HG03064 (cell line): Measurements from ENCODE around the gene POLR2H.

Source experiments
- ATAC-seq: cut with Tn5 transposase; IDR thresholded peaks from one replicate; pipeline ENCODE4 v1.9.1; 2021; ENCODE audit warnings: low read depth; ENCODE audit not compliant: unreplicated experiment

POLR2H gene

DNA sequence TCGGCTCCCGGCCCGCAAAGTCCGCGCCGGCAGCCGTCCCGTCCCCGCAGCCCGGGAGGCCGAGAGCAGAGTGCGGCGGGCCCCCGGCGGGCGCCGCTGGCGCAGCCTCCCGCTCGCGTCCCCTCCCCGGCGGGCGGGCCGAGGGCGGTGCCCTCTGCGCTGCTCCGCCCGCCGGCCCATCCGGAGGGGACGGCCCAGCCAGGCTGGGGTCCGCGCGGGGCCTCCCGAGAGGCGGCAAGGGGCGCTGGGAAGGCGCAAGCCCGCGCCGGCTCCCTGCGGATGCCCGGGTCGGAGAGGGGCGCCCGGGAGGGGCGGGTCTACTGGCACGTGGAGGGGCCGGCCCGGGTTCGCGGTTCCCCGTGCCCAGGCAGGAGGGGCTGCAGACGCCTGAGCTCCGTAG, at the start of gene POLR2H, which contains the start of gene CLCN2:
POLR2H (plus strand) TSS at position 179 of the 400 bp plus-strand sequence. CDS start 1,783 bp downstream, outside the sequence.
CLCN2 (minus strand) TSS at position 74 of the 400 bp plus-strand sequence. CDS start 126 bp downstream, outside the sequence.
- ATAC-seq, result peak; percentile 39

DNA sequence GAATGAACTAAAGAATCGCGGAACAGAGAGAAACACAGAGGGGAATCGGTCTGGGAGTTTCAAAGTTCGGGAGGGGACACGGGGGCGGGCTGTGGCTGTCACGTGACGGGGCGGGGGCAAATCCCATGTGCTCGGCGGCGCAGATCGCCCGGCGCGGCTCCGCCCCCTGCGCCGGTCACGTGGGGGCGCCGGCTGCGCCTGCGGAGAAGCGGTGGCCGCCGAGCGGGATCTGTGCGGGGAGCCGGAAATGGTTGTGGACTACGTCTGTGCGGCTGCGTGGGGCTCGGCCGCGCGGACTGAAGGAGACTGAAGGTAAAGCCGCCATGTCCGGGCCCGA, 47.2 kb upstream of the POLR2H start, which contains the start of gene EIF4G1:
EIF4G1 (plus strand) TSS at position 244 of the 337 bp plus-strand sequence. CDS start 1,191 bp downstream, outside the sequence.
- ATAC-seq, result peak; percentile 80

DNA sequence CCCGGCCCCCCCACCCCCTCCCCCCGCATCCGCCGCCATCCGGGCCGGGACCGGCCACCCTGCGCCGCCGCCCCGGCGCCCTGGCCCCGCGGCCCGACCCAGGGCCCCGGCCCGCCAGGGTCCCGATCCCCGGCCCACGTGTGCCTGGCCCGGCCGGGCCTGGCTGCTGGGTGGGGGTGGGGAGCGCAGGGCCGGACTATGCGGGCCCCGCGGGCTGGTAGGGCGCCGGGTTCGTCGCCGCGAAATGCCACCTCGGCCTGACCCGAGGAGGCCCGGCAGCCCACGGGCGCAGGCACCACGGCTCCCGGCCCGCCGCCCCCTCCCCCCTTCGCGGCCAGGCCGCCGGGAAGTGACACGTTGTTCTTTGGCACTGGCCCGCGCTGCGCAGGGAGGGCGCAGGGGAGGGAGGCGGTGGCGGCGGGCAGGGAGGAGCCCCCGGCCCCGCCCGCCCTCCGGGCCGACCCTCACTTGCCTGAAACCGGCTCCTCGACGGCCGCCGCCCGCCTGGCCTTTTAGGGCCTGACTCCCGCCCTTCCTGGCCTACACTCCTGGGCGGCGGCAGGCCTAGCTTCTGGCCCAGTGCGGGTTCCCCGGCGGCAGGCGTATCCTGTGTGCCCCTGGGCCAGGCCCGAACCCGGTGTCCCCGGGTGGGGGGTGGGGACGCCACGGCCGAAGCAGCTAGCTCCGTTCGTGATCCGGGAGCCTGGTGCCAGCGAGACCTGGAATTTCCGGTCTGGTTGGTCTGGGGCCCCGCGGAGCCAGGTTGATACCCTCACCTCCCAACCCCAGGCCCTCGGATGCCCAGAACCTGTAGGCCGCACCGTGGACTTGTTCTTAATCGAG, 46.6 kb upstream of the POLR2H start:
- peak; percentile 43 for ATAC-seq

DNA sequence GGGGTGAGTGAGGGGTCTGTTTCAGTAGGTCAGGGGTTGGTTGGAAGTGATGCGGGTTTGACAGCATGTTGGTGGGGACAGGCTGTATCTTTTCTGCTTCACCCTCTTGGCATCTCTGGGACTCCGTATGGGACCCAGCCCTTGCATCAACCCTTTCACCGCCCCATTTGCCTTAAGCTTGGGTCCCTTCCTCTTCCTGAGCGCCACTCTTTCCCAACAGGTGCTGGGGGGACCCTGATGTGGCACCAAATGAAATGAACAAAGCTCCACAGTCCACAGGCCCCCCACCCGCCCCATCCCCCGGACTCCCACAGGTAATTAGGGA, 46.0 kb upstream of the POLR2H start:
- ATAC-seq, result no peak

DNA sequence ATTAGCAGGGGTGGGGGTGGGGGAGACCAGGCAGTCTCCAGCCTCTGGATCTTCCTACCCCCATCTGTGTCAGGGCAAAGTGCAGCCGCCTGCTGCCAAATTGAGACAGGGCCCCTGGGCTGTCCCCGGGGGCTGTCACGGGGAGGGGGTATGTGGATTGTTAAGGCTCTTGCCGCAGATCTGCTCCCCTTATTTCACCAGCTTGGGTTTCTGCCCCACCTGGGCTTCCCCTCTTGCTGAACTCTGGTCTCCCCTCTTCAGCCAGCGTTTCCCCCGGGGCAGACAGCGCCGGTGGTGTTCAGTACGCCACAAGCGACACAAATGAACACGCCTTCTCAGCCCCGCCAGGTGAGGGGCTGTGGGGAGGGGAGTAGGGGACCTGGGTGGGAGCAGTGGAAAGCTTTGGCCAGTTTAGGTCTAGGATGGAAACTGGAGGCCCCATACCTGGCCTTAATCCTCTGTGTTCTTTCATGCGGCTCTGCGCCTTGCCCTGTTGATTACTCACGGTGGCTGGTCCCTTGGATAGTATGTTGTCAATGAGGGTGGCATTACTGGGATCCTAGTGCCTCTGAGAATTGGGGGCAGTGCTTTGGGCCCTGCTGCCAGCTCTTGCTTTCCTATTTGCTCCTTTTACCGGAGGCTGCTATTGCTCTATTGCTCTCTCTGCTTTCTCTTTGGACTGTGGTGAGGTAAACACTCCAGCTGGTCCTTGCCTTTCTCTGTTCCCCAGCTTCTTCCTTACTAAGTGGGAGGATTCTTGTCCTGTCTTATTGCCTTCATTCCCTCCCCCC, 45.4 kb upstream of the POLR2H start:
- no peak for ATAC-seq

DNA sequence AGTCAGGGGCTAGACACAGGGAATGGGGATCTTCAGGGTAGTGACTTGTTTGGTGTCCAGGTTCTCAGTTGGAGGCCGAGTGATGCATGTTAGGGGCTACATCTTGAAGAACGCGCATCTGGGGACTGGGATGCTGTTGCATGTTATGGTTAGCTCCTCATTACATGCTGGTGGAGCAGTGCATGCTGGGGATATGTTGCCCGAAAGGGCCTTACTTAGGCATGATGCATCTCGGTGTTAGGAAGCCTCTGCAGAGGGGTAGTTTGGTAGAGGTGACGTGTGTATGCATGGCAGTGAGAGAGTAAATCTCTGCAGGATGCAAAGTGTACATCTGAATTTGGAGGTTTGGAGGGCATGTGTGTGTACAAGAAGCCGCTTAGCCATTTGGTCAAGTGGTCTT, 44.7 kb upstream of the POLR2H start:
- ATAC-seq, result no peak

DNA sequence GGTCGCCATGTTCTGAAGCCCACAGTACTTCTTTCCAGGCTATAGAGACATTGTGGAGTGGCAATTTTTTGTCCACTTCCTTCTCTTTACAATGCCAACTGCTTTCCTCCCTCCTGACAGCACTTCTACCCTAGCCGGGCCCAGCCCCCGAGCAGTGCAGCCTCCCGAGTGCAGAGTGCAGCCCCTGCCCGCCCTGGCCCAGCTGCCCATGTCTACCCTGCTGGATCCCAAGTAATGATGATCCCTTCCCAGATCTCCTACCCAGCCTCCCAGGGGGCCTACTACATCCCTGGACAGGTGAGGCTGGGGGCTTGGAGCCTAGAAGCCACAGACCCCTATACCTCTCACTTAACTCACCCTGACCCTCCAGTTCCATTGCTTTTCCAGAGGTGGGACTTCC, 44.3 kb upstream of the POLR2H start:
- ATAC-seq, result no peak

DNA sequence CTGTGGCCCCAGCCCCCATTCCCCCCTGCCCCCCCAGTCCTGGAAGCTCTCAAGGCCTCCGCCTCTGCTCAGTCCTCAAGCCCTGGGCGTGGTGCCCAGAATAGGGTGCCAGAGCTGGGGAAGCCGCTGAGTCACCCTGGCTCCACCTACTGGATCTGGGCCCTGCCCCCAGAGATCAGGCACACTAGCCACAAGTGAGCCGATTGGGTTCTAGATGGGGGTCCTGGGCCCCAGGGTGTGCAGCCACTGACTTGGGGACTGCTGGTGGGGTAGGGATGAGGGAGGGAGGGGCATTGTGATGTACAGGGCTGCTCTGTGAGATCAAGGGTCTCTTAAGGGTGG, 41.4 kb upstream of the POLR2H start:
- ATAC-seq, result no peak

DNA sequence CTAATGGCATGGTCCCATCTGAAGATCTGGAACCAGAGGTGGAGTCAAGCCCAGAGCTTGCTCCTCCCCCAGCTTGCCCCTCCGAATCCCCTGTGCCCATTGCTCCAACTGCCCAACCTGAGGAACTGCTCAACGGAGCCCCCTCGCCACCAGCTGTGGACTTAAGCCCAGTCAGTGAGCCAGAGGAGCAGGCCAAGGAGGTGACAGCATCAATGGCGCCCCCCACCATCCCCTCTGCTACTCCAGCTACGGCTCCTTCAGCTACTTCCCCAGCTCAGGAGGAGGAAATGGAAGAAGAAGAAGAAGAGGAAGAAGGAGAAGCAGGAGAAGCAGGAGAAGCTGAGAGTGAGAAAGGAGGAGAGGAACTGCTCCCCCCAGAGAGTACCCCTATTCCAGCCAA, 39.8 kb upstream of the POLR2H start:
- ATAC-seq, result no peak

DNA sequence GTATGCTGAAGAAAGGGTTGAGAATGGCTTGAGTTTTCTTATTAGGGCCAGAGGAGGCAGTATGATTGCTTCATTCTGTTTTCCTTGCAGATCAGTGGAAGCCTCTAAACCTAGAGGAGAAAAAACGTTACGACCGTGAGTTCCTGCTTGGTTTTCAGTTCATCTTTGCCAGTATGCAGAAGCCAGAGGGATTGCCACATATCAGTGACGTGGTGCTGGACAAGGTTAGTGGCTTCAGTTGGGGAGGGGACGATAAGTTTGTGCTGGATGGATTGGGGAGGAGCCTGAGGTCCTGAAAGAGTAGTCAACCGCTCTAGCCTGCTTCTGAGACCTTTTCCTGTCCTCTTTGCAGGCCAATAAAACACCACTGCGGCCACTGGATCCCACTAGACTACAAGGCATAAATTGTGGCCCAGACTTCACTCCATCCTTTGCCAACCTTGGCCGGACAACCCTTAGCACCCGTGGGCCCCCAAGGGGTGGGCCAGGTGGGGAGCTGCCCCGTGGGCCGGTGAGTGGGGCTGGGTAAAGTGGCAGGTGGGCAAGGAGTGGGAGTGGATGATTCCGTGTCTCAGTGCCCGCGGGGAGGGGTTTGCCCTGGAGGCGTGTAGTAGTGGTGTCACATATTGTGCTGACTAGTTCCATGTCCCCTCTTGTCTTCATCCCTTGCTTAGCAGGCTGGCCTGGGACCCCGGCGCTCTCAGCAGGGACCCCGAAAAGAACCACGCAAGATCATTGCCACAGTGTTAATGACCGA, 38.6 kb upstream of the POLR2H start:
- ATAC-seq, result no peak

DNA sequence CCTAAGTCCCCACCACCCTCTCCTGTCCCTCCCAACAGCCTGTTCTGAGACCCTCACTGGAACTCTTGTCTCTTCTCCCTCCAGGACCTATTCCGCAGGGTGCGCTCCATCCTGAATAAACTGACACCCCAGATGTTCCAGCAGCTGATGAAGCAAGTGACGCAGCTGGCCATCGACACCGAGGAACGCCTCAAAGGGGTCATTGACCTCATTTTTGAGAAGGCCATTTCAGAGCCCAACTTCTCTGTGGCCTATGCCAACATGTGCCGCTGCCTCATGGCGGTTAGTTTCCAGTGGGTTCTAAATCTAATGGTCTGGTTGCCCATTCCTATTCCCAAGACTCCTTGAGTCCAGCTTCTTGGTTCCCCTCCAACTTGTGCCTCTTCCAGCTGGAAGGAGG, 37.8 kb upstream of the POLR2H start:
- ATAC-seq, result no peak

DNA sequence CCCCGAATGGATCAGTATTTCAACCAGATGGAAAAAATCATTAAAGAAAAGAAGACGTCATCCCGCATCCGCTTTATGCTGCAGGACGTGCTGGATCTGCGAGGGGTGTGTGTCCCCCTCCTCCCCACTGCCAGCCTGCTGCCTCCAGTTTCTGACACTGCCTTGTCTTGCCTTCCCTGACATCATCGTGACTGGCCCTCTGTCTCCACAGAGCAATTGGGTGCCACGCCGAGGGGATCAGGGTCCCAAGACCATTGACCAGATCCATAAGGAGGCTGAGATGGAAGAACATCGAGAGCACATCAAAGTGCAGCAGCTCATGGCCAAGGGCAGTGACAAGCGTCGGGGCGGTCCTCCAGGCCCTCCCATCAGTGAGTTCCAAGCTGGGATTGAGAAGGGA, 36.2 kb upstream of the POLR2H start:
- ATAC-seq, result no peak

DNA sequence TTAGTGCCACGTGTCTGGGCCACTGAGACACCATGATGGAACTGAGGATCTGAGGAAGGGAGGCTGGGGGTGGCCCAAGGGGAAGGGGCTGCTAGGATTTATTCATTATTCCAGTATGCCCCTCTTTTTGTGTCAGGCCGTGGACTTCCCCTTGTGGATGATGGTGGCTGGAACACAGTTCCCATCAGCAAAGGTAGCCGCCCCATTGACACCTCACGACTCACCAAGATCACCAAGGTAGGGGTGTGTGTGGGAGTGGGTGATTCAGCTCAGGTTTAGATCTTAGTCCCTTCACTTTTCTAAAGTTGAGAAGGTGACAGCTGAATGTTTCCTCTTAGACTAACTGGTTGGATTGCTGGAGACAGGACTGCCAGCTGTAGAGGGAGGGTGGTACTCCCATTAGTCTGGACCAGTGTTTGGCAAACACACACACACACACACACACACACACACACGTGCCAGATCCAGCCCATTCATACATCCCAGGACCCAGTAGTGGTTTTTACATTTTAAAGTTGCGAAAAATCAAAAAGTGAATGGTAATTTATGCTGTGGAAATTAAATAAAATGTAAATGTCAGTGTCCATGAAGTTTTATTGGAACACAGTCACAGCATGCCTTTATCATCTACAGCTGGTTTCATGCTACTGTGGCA, 35.7 kb upstream of the POLR2H start:
- ATAC-seq, result no peak

DNA sequence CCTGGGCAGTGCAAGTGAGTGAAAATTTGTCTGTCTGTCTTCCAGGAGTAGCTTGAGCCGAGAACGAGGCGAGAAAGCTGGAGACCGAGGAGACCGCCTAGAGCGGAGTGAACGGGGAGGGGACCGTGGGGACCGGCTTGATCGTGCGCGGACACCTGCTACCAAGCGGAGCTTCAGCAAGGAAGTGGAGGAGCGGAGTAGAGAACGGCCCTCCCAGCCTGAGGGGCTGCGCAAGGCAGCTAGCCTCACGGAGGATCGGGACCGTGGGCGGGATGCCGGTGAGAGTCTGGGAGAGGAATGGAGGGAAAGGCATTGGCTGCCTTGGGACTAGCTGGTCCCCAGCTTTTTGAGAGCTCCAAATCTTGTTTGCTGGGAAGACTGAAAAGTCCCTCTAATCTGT, 34.3 kb upstream of the POLR2H start:
- ATAC-seq, result no peak

DNA sequence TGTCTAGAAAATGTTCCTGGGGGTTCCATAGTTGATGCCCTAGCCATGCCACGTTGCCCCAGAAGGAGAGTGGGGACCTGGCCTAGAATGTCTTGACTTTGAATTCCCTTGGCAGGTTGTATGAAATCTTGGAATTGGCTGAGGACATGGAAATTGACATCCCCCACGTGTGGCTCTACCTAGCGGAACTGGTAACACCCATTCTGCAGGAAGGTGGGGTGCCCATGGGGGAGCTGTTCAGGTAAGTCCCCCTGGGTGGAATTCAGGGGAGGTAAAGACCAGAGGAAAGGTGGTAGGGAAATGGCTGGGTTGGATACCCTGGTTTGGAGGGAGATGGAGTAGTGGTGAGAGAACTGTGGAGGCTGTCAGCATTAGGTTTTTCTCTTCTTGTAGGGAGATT, 33.0 kb upstream of the POLR2H start:
- no peak for ATAC-seq

DNA sequence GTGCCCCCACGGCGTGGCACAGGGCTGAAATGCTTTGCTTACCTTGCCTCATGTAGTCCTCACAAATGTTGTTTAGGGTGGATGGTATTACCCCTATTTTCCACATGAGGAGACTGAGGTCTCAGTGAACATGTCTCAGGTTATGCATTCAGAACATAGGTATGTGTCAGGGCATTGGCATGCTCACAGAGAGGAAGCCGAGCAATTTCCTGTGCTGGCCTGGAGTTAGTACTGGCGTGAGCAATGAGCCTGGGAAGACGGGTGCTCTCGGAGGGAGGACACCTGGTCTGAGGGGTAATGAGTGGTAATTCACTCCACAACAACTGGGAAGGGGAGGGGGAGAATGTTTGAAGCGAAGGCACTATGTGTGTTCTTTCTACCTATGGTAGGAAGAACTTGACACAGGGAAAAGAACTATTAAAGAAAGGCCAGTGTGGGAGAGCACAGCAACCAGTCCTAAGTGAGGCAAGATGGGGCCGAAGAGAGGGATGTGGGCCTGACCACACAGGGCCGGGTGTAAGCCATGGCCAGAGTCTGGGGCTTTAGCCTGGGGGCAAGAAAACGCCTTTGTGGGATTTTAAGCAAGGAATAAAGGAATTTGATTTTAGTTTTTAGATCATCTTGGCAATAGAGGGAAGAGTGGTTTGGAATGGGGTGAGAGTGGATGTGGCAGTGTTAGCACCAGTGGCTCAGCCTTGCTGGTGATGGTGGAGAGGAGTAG, 29.0 kb upstream of the POLR2H start:
- ATAC-seq, result no peak

DNA sequence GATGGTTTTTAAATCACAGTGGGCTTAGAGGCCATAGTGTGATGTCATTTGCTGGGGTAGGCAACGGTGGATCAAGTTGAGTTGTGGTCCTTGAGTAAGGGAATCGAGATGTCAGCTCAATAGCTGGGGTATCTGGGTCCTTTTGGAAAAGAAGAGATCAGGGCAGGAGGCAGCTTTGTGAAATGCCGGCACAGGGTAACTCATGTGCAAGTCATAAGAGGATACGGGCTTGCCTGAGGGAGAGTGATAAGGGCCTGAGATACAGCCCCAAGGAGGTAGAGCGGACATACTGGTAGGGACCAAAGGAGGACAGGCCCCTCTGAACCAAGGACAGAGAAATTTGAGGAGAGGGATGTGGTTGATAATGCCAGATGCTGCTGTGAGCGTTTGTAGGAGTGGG, 28.3 kb upstream of the POLR2H start:
- no peak for ATAC-seq

DNA sequence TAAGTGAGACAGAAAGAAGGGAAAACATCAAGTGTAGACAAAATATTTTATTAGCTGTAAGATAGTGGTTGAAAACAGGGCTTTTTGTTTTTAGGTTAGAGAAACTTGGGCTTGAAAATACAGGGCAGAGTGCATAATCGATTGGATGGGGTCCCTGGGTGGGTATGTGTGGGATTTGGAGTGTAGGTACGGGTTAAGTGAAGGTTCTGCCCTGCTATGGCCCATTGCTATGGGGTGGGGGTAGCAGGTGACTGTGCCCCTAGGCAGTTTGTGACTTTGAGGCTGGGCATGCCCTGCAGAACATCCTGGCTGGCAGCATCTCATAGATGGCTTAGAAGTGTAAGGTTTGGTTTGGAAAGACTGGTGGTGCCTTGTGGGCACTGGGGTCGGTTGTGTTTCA, 27.8 kb upstream of the POLR2H start:
- no peak for ATAC-seq

DNA sequence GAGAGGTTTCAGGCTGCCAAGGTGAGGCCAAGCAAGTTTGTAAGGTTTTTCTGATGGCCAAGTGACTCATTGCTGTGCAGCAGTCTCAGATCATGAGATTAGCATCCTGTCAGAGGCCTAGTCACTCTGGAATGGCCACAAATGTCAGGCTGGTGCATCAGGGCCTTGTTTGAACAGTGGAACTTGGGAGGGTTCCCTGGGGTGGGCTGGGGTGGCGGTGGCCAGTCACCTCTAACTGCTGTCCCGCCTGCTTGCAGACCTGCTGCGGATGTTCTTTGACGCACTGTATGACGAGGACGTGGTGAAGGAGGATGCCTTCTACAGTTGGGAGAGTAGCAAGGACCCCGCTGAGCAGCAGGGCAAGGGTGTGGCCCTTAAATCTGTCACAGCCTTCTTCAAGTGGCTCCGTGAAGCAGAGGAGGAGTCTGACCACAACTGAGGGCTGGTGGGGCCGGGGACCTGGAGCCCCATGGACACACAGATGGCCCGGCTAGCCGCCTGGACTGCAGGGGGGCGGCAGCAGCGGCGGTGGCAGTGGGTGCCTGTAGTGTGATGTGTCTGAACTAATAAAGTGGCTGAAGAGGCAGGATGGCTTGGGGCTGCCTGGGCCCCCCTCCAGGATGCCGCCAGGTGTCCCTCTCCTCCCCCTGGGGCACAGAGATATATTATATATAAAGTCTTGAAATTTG, 26.9 kb upstream of the POLR2H start:
- ATAC-seq, result no peak

DNA sequence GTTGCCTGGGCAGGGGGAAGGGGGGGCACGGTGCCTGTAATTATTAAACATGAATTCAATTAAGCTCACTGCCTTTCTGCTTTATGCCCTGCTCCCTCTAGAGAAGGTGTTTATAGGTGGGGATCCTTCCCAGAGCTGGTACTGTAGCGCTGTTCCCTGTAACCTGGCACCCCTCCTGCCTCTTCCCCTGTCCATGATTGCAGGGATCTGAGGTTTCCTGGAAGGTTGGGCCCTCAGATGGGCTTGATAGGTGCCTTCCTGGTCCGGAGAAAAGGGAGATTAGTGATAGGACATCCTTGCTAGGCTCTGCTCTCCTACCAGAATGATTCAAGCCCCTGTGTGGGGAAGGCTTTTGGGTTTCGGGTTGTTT, 26.2 kb upstream of the POLR2H start:
- peak; percentile 10 for ATAC-seq
